ENCODE data around the gene CD300C. TPM values are rescaled to one million over a fixed set of nuclear protein-coding genes. Genes with fewer than 3 reads are reported as not detected.
"Not testable (repeated sequence)": the region's sequence is repeated elsewhere in the genome, so short reads cannot be mapped to it uniquely, and the experiment has no call there.

Gene CD300C
- not detected in 2 replicates for total RNA-seq

- no peak for DNase-seq
These were observed at the start of gene CD300C for GRCh38 chr17:74545843-74546230. Gene CD300C, minus strand, starts transcription at chr17:74546115. Its CDS starts 333 bp downstream, at chr17:74545782.

DNA sequence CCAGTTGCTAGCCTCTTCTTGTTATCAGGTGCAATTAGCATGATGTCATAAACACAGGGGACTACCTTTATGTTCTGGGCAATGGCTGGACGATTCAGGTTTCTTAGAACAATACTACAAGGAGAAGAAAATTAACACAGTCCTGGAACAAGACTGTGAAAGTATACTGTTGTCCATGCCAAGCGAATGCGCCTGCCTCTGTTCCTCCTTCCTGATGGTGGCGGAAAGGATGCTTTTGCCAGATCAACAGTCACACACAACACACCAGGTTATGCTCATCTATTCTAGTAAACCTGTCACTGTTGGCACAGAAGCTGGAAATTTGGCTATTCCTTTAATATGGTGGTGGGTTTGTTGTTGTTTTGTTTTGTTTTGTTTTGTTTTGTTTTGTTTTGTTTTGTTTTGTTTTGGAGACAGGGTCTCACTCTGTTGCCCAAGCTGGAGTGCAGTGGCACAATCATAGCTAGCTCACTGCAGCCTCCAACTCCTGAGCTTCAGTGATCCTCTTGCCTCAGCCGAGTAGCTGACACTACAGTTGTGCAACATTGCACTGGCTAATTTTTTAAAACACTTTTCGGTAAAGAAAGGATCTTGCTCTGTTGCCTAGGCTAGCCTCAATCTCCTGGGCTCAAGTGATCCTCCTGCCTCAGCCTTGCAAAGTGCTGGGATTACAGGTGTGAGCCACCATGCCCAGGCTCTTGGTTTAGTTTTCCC is 49.3 kb upstream of the CD300C start:
- DNase-seq: no peak

- DNase-seq: no peak
These were observed 46.4 kb upstream of the CD300C start, which contains the start of gene CD300LD for GRCh38 chr17:74592087-74592990. Gene CD300LD, minus strand, starts transcription at chr17:74592283. Its CDS starts 81 bp downstream, at chr17:74592202.

GRCh38 chr17:74591503-74591902 is 45.6 kb upstream of the CD300C start:
- DNase-seq: no peak

DNA sequence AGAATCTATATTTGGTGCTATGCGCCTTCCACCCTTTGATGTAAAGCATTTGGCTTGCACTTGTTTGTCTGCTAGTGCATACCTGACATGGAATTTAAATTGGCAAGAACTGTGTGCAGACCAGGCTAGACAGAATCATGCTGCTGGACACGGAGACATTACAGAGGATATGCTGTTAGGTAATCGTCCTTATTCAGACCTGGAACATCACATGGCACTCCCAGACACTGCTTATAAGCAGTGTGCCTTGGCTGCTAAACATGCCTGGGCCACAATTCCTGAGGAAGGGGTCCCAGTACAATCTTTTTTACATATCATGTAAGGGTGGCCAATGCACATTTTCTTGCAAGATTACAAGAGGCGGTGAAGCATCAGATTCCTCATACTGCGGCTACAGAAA is 39.8 kb upstream of the CD300C start:
- no peak for DNase-seq

DNA sequence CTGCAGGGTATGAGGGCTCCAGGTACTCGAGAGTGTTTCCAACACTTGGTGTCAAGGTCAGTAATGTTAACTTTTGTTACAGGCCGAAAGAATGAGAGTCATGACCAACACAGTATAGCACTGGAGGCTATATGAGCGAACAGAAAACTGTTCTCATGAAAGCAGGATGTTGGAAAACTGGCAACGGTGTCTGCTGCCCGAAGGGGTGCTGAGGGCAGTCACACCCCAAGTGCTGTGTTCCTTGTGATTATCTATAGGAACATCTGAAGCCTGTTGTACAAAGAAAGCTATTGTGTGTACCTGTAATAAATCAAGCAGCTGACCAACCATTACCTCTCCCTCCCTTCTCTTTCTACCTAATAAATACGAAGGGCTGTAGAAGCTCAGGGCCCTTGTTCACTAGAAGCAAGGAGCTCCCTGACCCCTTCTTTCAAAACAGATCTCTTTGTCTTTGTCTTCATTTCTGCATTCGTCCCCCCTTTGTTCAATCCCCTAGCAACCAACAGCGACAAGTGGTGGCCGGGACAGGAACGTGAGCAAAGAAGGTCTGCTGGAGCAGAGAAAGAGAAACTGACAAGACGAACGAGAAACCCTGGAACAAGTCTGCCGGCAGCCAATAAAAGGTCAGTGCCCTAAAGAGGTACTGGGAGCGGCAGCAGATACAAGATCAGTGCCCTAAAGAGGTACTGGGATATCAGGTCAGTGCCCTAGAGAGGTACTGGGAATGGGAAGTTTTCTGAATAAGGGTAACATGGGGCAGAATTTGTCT is 38.6 kb upstream of the CD300C start:
- DNase-seq: no peak

- DNase-seq: no peak
These were observed 36.7 kb upstream of the CD300C start for GRCh38 chr17:74582633-74583032.

DNA sequence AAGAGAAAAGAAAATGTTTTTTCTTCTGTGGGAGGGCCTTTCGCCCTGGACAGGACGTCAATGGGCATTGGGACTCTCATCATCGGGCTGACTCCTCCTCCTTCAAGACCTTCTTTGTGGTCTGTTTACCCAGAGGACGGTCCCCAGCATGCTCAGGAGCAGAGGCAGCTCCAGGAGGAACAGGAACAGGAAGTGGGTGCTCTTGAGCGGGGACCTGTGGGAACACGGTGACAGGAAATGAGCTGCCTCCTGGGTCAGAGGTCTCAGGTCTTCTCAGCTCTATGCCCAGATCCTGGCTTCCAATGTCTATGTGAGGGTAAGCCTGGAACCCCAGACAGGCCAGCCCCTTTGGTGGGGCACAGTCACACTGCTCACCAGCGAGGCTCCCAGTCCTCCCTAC is 34.0 kb upstream of the CD300C start:
- DNase-seq: no peak

DNA sequence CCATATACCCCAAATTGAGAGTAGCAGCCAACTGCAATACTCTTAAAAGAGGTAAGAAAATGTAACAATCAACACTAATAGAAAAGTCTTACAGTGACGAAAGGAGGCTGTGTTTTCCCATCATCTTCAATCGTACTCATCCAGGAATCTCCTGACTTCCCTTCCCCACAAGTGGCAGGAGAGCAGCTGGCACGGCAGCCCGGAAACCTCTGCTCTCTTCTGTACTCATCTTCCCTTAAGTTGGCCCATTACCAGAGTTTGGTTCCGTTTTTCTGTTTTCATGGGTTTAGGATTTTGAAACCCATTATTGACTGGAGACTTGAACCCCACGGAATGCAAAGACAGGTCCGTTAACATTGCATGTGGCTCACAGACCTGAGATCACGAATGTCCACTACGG is 33.1 kb upstream of the CD300C start:
- no peak for DNase-seq

DNA sequence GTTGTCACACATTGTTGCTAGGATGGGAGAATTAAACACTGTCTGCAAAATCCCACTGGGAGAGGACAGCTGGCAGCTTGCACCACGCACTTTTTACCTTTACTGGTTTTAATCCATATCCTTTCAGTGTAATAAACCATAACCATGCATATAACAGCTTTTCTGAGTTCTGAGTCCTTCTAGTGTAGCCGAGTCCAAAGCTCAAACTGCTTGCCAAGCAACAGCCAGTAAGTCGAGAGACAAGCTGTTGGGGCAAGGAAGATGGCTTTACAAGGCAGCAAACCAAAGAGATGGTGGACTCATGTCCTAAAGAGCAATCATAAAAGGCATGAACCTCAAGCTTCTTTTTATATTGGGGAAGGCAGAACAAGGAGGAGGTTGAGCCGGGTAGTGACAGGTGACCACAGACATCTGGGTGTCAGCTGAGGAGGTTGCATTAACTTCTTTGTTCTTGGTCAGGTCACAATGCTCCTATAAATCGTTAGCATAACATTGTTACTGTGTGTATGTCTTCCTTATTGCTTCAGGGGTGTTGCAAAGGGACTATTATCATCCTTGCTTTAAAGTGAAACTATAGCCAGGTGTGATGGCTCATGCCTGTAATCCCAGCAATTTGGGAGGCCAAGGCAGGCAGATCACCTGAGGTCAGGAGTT is 28.7 kb upstream of the CD300C start:
- no peak for DNase-seq

GRCh38 chr17:74573635-74574034 is 27.7 kb upstream of the CD300C start:
- not testable (repeated sequence) for DNase-seq

DNA sequence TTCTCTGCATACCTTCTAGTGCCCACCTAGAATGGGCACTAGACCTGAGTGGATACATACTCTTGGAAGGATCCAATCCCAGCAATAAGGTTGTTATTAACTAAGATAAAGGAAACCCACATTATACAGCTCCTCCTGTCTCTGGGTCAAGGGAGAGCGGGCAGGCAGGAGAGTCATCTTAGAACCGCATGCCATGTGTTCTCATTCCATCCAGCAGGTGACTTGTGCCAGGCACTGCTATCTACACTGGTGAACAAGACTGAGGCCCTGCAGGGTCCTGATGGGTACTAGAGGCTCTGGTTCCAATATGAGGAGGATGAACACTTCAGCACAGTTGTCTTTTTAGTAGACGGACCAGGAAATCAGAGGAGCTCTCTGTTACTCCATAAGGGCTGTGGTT is 27.3 kb upstream of the CD300C start:
- no peak for DNase-seq

DNA sequence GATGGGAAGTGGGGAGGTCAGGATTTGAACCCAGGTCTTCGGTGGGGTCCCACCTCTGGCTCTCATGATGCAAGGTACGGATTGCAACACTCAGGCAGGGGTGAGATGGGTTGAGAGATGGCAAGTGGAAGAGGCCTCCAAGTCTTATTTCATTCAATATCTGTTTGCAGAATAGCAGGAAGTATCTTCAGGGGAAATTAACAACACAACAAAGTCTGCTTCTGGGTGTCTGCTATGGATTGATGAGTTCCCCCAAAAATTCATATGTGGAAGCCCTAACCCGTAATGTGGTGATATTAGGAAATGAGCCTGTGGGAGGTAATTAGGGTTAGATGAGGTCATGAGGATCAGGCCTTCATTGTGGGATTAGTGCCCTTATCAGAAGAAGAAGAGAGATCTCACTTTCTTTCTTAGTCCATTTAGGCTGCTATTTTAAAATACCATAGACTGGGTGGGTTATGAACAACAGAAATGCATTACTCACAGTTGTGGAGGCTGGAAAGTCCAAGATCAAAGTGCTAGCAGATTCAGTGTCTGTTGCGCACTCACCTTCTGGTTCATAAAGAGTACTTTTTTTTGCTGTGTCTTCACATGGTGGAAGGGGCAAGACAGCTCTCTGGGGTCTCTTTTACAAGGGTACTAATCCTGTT is 25.8 kb upstream of the CD300C start:
- no peak for DNase-seq

DNA sequence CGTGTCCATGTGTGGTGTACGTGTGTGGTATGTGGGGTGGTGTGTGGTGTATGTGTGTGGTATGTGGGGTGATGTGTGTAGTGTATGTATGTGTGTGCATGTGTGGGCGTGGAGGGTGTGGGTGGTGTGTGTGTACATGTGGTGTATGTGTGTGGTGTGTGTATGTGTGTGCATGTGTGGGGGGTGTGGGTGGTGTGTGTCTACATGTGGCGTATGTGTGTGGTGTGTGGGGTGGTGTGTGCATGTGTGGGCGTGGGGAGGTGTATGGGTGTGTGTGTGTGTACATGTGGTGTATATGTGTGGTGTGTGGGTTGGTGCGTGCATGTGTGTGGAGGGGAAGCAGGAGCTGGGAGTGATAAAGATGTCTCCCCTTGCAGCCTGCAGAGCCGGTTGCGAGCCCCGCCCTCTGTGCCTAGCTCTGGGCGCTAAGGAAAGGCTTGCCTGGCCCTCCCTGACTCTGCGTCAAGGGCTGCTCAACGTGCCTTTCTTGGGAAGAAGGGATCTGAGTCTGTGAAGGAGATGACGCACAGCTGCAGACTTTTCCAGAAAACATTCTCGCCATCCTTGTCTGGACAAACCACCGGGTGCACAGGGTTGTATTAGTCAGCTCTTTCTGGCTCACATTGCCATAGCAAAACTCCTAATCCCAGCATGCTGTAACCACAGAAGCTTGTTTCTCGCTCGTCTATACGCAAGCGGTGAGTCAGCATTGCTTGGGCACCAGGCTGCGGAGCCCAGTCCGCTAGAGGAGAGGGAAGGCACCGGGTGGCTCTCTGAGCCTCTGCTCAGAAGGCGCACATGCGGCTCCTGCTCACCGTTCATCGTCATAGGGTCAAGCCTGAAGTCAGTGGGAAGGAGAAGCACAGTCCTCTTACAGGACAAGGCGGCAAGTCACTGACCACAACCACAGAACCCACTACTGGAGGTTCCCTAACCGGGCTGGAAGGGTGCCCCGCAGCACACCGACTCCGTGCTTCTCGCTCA is 23.4 kb upstream of the CD300C start:
- no peak for DNase-seq

GRCh38 chr17:74568106-74568873 is 22.4 kb upstream of the CD300C start:
- no peak for DNase-seq

GRCh38 chr17:74567397-74567796 is 21.5 kb upstream of the CD300C start, which contains the start of gene CD300H:
Gene CD300H, minus strand, starts transcription at chr17:74567509.
- no peak for DNase-seq

- DNase-seq: peak; percentile 42
These were observed 20.3 kb upstream of the CD300C start for GRCh38 chr17:74566132-74566753.

DNA sequence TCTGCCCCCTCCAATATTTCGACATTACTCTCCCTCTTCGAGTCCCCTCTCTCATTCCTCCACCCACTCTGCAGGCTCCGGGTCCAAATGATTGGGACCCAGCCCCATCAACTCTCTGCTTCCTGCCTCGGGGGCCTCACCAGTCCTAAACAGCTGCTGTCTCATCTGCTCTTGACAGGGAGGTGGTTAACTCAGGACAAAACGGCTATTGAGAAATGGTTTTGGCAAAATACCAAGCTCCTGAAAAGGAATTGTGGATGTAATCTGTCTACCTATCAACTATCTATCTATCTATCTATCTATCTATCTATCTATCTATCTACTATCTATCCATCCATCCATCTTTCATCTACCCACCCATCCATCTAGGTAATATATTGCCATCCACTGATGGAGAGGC is 19.2 kb upstream of the CD300C start:
- no peak for DNase-seq

DNA sequence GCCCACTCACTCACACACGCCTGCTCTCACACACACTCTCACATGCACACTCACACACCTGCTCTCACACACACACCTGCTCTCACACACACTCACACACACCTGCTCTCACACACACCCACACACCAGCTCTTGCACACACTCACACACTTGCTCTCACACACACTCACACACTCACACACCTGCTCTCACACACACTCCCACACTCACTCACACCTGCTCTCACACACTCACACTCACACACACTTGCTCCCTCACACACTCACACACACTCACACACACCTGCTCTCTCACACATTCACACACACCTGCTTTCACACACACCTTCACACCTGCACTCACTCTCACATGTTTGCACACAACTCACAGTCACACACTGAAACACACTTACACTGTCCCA is 17.4 kb upstream of the CD300C start:
- DNase-seq: no peak

All from dermis blood vessel endothelial cell (primary cell).